NCI-H1092 treated with DMSO at 0.1 percent for 48 hours (cell line): Measurements from ENCODE around the gene KTI12.
"Not testable (repeated sequence)": the region's sequence is repeated elsewhere in the genome, so short reads cannot be mapped to it uniquely, and the experiment has no call there.

Experiments
- DNase-seq: peaks from one replicate; lab custom pipeline; 2025; lab: John Stamatoyannopoulos, UW

The KTI12 gene

DNA sequence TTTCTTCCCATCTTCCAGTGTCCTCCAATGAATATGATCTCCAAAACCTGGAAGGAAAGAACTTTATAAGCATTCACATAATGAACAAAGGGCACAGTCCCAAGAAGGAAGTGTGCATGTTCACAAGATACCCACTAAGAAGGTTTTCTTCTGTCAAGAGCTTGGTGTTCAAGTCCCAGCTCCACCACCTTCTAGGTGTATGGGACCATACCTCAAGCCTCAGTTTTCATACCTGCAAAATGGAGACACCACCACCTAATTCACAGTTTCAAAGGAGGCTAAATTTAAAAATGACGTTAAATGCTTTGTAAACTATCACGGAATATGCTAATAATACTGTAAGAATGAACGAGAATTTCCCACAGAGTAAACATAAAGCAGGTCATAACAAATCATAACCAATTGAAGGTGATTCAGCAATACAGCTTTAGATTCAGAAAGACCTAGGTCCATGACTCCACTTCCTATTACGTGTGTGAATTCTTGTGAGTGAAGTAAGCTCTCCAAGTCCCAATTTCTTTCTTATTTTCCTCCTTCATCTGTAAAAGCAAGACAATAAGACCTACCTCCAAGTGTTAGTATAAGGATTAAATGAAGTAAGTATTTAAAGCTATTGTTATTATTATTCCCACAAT is 8.1 kb upstream of the KTI12 start:
- no peak for DNase-seq

DNA sequence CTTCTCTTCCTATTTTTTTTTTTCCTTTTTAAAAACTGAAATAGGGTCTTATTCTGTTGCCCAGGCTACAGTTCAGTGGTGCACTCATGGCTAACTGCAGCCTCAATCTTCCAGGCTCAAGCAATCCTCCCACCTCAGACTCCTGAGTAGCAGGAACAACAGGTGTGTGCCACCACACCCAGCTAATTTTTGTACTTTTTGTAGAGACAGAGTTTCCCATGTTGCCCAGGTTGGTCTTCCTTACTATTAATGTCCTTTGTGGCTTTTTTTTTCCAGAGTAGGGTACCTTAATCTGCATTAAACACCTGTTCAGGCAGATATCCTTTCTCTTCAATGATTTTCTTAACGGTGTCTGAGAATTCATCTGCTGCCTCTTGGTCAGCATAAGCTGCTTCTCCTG is 4.3 kb upstream of the KTI12 start:
- no peak for DNase-seq

DNA sequence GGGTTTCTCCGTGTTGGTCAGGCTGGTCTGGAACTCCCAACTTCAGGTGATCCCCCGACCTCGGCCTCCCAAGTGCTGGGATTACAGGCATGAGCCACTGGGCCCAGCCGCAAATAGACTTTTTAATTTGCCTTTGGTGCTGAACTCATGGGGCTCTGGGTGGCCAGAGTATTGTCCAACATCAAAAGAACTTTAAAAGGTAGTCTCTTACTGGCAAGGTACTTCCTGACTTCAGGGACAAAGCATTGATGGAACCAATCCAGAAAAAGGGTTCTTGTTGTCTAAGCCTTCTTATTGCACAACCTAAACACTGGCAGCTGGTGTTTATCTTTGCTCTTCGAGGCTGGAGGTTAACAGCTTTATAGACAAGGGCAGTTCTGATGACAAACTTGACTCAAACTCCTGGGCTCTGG is 3.8 kb upstream of the KTI12 start:
- DNase-seq: no peak

DNA sequence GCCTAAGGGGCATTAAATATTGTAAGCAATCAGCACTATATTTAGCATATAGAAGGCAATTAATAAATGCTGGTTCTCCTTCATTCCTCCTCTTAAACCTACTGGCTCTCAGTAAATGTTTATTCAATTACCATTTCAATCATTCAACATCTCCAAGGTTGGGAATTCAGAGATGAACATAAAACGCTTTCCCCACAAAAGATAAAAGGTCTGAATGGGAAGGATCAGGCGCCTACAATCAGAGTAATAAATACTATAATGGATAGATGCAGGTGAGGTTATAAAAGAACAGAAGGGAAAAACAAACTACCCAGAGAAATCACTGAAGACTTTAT is 407 bp upstream of the KTI12 start:
- DNase-seq: no peak

DNA sequence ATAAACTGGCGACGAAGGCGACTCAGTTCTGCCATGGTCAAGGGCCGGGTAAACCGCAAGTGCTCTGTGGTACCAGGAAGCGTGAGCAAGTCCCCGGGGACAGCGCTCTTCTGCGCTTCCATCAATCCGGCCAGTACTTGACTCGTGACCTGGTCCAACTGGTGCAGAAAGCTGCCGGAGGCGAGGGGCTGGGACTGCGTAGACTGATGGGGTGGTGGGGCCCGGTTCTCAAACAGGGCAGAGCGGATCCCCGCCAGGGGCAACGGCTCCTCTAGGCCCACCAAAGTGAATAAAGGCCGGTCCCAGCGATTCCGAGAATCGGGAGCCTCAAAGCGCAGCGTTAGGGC is 852 bp downstream of the KTI12 start:
- DNase-seq: peak; percentile 0

DNA sequence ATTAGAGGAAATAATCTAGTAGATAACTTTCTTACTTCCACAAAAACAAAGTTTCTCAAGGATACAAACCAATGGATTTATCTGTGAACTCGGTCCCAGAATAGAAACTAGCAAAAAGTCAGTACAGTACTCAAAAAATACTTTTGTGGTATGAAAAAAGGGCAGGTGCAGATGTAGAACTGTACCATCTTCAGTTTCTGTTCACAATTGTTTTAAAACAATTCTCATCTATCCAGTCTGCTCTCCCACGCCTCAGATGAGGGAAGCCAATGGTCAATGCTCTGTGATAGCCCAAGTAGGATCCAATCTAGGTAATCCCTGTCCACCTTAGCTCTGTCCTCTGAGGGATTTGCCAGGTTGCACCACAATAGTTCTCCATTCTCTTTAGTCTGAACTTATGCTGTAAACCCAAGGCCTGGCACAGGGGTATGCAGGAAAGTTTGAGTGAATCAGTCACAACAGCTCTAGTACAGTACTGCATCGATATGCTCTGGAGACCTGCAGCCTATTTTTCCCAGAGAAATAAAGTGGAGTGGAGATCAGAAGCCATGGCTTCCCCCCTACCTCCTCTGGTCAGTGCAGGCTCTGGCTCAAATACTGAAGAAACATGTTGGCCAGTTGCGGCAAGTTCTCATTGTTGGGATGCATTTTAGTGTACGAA is 1.4 kb downstream of the KTI12 start:
- DNase-seq: no peak

DNA sequence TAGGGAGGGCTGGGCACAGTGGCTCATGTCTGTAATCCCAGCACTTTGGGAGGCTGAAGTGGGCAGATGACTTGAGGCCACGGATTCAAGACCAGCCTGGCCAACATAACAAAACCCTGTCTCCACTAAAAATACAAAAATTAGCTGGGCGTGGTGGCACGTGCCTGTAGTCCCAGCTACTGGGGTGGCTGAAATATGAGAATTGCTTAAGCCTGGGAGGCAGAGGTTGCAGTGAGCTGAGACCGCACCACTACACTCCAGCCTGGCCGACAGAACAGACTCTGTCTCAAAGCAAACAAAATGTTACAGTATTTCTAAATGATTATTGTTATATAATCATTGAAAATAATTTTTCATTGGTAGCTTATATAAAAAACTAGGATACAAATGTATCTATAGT is 4.8 kb downstream of the KTI12 start:
- not testable (repeated sequence) for DNase-seq

DNA sequence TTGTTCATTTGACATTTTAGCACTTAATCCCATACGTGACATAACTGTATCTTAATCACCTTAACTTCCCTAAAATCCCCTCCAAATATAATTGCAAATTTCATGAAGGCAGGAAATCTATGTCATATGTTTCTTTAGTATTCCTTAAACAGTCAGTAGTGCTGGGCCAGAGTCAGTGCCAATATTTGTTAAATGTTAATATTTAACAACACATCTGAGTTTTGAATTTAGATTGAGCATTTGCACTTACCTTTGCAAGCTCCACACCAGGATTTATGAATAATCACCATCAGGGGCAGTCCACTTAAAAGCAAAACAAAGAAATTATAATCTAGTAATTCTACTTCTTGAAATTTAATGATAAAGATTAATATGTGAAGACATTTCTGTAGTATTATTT is 5.3 kb downstream of the KTI12 start:
- DNase-seq: no peak

DNA sequence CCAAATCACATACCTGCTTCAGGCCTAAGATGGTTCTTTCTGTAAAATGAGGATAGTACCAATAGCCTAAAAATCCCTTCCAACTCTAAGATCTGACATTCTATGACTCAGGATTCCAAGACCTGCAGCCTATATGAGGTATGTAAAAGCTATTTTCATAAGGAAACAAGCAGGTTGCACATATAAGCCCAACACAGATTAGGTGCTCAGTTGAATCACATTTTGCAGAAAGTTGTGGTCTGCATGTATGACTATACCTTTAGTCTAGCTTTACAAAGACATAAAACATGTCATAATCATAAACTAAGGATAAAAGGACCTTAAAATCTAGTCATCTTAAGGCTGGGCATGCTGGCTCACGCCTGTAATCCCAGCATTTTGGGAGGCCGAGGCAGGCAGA is 7.3 kb downstream of the KTI12 start:
- no peak for DNase-seq

DNA sequence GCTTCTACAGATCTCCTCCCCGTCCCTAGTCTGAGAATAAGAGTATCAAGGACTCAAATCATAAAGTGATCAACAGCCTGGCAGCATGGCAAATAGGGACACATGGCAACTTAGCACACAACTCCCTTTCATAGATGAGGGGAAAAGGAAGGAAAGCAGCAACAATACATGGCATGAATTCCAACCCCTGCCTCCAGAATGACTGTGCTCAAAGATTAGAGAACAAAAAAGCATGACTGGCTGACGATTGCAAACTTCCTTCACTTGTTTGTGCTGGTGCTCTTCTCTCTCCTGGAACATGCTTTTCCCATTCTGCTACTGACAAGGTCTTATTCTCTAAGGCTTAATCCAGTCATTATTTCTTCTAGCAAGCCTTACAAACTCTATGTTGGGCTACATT is 11.5 kb downstream of the KTI12 start:
- DNase-seq: no peak

DNA sequence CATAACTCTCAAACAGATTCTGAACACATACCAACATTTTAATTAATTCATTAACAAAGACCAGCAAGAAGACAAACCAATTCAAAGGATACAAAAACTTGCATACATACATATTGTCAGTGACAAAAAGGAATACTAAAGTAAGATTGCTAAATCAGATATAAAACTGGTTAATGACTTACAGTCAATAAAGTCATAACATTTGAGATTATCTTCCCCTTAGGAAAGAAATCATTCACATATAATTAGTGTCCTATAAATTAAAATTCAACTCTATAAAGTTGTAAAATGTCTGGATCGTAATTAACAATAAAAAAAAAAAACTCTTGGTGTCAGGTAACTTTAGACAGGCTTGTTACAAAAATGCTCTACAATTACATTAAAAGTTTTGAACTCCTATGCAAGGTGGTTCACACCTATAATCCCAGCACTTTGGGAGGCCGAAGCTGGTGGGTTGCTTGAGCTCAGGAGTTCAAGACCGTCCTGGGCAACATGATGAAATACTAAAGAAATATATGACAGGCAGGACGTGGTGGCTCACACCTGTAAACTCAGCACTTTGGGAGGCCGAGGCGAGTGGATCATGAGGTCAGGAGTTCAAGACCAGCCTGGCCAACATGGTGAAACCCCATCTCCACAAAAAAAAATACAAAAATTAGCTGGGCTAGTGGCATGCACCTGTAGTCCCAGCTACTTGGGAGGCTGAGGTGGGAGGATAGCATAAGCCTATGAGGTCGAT is 25.4 kb downstream of the KTI12 start:
- no peak for DNase-seq

DNA sequence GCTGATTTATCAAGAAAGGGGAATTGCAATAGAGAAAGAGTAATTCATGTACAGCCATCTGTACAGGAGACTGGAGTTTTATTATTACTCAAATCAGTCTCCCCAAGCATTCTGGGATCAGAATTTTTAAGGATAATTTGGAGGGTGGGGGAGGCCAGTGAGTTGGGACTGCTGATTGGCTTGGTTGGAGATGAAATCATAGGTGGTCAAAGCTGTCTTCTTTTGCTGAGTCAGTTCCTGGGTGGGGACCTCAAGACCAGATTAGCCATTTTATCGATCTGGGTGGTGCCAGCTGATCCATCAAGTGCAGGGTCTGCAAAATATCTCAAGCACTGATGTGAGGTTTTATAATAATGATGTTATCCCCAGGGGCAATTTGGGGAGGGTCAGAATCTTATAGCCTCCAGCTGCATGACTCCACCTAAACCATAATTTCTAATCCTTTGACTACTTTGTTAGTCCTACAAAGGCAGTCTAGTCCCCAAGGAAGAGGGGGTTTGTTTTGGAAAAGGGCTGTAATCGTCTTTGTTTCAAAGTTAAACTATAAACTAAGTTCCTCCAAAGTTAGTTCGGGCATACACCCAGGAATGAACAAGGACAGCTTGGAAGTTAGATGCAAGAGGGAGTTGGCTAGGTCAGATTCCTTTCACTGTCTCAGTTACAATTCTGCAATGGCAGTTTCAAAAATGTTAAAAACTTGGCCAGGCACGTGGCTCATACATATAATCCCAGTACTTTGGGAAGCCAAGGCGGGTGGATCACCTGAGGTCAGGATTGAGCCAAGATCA is 26.2 kb downstream of the KTI12 start:
- no peak for DNase-seq

DNA sequence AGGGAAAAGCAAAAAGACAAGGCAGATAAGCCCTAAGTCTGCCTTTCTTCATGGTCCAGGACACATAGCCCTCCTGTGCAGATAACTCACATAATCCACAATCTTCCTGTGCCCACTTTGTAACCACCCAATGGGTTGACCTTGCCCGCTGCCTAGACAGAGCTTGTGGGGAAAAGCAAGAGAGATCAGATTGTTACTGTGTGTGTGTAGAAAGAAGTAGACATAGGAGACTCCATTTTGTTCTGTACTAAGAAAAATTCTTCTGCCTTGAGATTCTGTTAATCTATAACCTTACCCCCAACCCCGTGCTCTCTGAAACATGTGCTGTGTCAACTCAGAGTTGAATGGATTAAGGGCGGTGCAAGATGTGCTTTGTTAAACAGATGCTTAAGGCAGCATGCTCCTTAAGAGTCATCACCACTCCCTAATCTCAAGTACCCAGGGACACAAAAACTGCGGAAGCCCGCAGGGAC is 27.5 kb downstream of the KTI12 start:
- not testable (repeated sequence) for DNase-seq

DNA sequence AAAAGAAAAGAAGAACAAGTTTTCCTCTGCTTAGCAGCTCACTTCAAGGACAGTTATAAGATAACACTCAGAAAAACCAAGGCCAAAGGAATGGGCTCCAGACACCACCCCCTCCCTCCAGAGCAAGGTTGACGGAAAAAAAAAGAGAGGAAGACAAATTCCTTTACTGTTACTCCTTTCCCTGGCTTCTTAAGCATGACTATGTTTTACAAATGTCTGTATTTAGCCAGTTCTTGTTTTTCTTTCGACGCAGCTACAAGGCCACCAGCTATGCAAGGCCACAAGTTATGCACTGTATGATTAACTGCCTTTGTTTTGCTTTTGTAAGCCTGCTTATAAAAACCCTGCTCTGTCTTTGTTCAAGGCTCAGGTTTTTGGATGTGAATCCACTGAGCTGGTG is 28.1 kb downstream of the KTI12 start:
- not testable (repeated sequence) for DNase-seq

DNA sequence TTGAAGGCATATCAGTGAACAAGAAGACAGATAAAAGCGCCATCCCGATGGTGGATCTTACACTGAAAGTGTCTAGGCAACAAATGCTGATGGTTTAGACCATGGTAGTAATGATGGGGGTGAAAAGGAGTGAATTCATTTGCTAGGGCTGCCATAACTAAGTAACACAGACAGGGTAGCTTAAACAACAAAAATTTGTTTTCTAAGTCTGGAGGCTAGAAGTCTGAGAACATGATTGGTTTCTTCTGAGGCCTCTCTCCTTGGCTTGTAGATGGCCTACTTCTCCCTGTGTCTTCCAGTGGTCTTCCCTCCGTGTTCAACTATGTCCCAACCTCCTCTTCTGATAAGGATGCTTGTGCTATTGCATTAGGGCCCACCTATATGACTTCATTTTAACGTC is 29.7 kb downstream of the KTI12 start:
- DNase-seq: no peak

DNA sequence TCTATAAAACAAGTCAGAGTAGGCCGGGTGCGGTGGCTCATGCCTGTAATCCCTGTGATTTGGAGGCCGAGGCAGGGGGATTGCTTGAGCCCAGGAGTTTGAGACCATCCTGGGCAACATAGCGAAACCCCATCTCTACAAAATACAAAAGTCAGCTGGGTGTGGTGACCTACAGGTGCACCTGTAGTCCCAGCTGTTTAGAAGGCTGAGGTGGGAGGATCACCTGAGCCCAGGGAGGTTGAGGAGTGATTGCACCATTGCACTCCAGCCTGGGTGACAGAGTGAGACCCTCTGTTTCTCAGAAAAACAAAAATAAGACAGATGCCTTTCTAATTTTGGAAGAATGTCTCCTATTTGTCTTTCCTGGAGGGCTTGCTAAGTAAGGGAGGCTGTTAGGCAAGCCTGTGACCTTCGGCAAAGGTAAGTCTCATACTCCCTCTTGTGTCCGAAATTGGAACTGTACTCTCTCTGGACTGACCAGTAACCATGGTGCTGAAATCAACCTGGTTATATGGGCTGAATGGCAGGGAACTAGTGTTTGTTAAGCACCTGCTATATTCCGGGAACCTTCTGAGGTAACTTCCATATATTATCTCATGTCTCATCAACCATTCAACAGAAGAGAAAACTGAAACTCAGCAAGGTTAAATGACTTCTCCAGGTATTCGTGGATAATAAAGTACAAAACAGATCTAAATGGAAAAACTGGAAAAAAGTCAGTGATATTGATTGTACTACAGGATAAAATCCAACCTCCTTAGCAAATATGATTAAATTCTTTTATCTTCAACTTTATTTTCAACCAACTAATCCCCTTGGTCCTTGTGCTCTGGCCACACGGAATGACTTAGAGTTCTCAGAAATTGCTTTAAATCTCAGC is 31.3 kb downstream of the KTI12 start:
- DNase-seq: peak; percentile 73

DNA sequence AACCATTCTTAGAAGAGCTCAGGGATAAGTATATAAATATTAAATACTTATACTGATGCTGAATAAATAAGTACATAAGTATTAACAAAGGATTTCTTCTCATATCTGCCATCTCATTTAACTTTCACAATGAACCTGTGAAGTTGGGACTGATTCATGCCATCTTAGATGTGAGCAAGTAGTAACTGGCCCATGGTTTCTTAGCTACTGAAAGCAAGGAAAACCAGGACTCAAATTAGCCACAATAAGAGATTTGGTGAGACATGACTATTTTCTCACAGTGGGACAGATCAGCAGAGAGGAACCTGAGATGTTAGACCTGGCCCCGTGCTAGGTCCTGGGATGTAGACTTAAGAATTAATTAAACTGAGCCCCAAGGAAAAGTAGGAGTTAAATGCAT is 34.9 kb downstream of the KTI12 start:
- no peak for DNase-seq

DNA sequence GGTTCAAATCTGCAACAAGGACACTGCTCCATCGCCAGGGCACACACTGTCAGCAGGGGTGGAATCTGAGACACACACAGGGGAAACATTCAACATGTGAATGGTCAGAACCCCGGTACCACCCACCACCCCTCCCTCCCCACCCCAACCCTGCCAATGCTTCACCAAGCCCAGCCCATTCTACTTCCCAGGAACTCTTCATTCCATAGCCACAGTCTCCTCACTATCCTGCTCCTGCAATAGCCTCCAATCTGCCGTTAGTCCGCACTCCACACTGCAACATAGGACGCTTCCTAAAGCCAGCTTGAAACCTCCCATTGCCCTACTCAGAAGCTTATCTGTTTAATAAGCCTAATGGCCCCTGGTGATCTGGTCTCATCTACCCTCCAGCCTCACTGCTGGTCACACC is 35.6 kb downstream of the KTI12 start:
- DNase-seq: no peak

DNA sequence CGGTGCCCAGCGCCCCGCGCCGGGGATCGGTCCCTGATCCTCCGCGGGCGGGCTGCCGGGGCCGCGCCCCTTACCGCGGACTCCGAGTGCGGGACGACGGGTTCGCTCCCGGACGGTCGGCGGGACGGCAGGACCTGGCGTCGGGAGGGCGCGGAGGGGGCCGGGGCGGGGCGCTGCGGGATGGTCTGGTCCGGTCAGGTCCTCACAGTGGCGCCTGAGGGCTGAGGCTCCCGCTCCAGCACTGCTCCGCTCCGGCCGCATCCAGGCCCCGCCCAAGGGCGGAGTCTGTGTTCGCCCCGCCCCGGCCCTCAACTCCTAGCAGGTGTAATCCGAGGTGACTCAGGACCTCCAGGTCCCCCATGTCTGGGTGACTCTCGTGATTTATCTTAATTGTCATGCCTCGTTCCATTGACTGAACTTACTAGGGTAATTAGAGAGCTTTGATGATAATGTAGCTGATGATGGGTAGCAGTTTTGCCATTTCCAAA is 43.1 kb downstream of the KTI12 start, which contains the start of gene RAB3B:
Gene RAB3B, minus strand, starts transcription at position 223 of the 488 bp plus-strand sequence. CDS start 13,583 bp downstream, outside the sequence.
- DNase-seq: peak; percentile 42

DNA sequence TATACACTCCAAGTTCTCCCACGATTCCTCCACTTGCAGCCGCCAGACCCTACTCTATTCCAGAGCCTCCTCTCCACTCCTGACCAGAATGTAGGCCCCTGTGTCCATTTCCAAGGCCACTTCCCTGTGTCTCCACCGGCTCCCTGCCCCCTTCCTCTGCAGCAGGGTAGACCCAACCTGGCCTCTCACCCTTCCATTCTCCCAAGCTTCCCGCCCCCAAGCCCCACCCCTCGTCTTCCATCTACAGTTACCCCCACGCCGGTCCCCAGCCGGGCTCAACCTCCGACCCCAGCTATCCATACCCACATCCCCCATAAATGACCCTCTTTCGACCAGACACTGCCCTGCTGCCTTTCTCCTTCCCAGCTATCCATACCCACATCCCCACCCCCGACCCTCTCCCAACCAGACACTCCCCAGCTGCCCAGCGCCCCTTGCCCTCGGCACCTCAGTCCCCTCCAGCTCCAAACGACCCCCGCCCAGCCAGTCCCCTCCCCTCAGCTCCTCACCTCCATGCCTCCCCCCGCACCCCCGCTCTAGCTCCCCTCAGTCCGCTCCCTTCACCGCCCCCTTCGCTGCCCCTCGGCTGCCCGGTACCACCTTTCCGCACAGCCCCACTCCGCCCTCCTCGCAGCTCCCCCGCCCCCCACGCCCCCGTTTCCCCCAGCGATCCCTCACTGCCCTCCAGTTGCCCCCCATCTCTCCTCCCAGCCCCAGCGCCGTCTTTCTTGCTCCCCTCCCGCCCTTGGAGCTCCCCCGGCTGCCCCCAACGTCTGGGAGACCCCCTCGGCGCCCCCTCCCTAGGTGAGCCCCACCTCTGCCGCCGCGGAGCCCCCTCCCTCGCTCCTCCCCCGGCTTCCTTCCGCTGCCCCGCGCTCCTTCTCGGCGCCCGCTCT is 43.8 kb downstream of the KTI12 start:
- no peak for DNase-seq
